Measurements from ENCODE around the gene TBC1D7. TPM values are rescaled to one million over a fixed set of nuclear protein-coding genes. Genes with fewer than 3 reads are reported as not detected.

Gene TBC1D7
- polyA plus RNA-seq, 1 of the 3 experiments (the other 2 are of a cell fraction): 25.2 TPM

DNA sequence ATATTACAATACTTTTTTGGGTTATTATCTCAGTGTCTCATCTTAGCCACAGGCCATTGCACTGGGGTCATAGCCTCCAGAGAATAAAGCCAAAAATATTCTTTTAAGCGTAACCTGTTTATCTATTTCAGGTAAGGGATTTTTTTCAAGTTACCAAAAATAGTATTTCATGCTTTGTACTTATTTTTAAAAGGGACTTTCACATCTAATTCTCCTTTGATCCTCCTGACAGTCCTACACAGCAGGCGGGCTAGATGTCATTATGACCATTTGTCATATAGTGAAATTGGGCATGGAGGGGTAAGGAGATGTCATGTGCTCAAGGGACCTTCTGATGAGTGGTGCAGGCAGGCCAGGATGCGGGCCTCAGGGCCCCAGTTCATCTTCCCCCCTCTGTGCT is 68.9 kb downstream of the TBC1D7 start:
- no peak for DNase-seq
- no peaks in the 10 kb centered on the region for H3K27me3 ChIP-seq (ENCODE audit: insufficient read depth)
- CTCF ChIA-PET: no interaction called here
- no peak overlapping the region for H2AFZ ChIP-seq (ENCODE audit: low read depth)
- H3K4me3 ChIP-seq (ENCODE audit: low read depth in 2 of 2, low read length in 1 of 2): no peak overlapping the region
- WGBS (ENCODE audit: low lambda C conversion rate): 48% methylated on average over 3 of the region's 3 CpGs
- no peak overlapping the region for H3K4me2 ChIP-seq
- TF ChIP-seq TEAD4 (IDR thresholded peaks at IDR 0.05; ENCODE audit: borderline replicate concordance, insufficient read depth) (no peak), MXI1 (IDR thresholded peaks at IDR 0.05; ENCODE audit: low read depth, low read length) (no peak), FOXJ3 (CRISPR knock-in tag; IDR thresholded peaks at IDR 0.05) (no peak), TCF12 (IDR thresholded peaks at IDR 0.05) (no peak), RCOR1 (IDR thresholded peaks at IDR 0.05; ENCODE audit: low read length) (no peak), EP300 (IDR thresholded peaks at IDR 0.05; ENCODE audit: borderline replicate concordance in 1 of 2, low read depth in 1 of 2, low read length in 1 of 2) (no peak), FOSL2 (IDR thresholded peaks at IDR 0.05; ENCODE audit: borderline replicate concordance, low read depth) (no peak)
- TF ChIP-seq, protein P1, sequence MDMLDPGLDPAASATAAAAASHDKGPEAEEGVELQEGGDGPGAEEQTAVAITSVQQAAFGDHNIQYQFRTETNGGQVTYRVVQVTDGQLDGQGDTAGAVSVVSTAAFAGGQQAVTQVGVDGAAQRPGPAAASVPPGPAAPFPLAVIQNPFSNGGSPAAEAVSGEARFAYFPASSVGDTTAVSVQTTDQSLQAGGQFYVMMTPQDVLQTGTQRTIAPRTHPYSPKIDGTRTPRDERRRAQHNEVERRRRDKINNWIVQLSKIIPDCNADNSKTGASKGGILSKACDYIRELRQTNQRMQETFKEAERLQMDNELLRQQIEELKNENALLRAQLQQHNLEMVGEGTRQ (IDR thresholded peaks at IDR 0.05; ENCODE audit: borderline replicate concordance, low read depth, low read length): no peak
- TF ChIP-seq, protein P2, sequence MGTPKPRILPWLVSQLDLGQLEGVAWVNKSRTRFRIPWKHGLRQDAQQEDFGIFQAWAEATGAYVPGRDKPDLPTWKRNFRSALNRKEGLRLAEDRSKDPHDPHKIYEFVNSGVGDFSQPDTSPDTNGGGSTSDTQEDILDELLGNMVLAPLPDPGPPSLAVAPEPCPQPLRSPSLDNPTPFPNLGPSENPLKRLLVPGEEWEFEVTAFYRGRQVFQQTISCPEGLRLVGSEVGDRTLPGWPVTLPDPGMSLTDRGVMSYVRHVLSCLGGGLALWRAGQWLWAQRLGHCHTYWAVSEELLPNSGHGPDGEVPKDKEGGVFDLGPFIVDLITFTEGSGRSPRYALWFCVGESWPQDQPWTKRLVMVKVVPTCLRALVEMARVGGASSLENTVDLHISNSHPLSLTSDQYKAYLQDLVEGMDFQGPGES (IDR thresholded peaks at IDR 0.05; ENCODE audit: low read depth, low read length): no peak
- TF ChIP-seq, protein P3, sequence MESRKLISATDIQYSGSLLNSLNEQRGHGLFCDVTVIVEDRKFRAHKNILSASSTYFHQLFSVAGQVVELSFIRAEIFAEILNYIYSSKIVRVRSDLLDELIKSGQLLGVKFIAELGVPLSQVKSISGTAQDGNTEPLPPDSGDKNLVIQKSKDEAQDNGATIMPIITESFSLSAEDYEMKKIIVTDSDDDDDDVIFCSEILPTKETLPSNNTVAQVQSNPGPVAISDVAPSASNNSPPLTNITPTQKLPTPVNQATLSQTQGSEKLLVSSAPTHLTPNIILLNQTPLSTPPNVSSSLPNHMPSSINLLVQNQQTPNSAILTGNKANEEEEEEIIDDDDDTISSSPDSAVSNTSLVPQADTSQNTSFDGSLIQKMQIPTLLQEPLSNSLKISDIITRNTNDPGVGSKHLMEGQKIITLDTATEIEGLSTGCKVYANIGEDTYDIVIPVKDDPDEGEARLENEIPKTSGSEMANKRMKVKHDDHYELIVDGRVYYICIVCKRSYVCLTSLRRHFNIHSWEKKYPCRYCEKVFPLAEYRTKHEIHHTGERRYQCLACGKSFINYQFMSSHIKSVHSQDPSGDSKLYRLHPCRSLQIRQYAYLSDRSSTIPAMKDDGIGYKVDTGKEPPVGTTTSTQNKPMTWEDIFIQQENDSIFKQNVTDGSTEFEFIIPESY (IDR thresholded peaks at IDR 0.05; ENCODE audit: borderline replicate concordance, low read depth): no peak
- TF ChIP-seq, protein P4, sequence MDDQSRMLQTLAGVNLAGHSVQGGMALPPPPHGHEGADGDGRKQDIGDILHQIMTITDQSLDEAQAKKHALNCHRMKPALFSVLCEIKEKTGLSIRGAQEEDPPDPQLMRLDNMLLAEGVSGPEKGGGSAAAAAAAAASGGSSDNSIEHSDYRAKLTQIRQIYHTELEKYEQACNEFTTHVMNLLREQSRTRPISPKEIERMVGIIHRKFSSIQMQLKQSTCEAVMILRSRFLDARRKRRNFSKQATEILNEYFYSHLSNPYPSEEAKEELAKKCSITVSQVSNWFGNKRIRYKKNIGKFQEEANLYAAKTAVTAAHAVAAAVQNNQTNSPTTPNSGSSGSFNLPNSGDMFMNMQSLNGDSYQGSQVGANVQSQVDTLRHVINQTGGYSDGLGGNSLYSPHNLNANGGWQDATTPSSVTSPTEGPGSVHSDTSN (IDR thresholded peaks at IDR 0.05): no peak
- H4K20me1 ChIP-seq (ENCODE audit: insufficient read depth): no peaks in the 10 kb centered on the region
- H3K9me3 ChIP-seq: no peaks in the 10 kb centered on the region
- no peaks in the 10 kb centered on the region for H3K4me1 ChIP-seq (ENCODE audit: control insufficient read depth in 1 of 2, insufficient read depth in 2 of 2, low read depth in 1 of 2, low read length in 1 of 2)
- no peaks in the 10 kb centered on the region for H3F3A ChIP-seq (replicated peaks; ENCODE audit: insufficient read depth)
- no peak overlapping the region for H3K9ac ChIP-seq
- no peaks in the 10 kb centered on the region for H3K9me2 ChIP-seq
- POLR2A ChIA-PET: no interaction called here
- H3K79me2 ChIP-seq (ENCODE audit: insufficient read depth): no peaks in the 10 kb centered on the region
- H3K27ac ChIP-seq (ENCODE audit: low read depth in 2 of 2, low read length in 1 of 2): no peak overlapping the region
- no peaks in the 10 kb centered on the region for H3K36me3 ChIP-seq (replicated peaks in 1 of 2; ENCODE audit: control insufficient read depth in 1 of 2, insufficient read depth in 2 of 2, low read length in 1 of 2)

All from SK-N-SH (cell line).